GM12801 (cell line): ENCODE data around the gene HLF.

ENCODE experiments used
- CTCF ChIP-seq: IDR thresholded peaks from one replicate; pipeline ENCODE4 v1.5.1; 2011; ENCODE audit warnings: control low read depth; ENCODE audit not compliant: insufficient read length; ENCODE audit errors: extremely low read depth

HLF gene

DNA sequence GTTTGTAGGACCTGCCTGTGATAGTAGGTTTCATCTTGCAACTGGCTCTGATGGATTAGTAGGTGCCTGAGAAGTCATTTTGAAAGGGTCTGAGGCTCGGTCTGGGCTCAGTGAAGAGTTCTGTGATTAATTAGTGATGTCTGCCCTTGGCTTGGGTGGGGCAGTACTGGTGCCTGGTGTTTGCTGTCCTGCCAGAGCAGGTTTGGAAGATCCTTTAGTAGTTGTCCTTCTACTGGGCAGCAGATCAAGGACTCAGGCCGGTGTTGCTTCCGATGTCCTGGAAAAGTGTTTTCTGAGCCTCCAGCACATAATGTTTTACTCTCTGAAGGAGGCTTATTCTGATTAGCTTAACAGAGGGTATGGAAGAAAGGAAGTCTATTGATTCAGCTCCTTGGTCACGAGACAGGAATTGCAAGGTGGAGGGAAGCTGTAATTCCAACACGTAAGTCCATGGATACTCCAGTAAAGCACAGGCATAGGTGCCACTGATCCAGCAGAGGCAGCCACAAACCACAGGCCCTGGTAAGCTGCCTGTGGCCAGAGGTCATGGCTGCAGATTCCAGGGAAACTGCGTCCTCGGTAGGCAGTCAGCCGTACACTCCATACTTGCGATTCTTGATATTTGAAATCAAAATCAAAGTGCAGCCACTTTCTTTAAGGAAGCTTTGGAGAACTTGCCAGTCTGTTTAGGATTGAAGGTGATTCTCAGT is 18.7 kb downstream of the HLF start:
- no peak for TF ChIP-seq CTCF

DNA sequence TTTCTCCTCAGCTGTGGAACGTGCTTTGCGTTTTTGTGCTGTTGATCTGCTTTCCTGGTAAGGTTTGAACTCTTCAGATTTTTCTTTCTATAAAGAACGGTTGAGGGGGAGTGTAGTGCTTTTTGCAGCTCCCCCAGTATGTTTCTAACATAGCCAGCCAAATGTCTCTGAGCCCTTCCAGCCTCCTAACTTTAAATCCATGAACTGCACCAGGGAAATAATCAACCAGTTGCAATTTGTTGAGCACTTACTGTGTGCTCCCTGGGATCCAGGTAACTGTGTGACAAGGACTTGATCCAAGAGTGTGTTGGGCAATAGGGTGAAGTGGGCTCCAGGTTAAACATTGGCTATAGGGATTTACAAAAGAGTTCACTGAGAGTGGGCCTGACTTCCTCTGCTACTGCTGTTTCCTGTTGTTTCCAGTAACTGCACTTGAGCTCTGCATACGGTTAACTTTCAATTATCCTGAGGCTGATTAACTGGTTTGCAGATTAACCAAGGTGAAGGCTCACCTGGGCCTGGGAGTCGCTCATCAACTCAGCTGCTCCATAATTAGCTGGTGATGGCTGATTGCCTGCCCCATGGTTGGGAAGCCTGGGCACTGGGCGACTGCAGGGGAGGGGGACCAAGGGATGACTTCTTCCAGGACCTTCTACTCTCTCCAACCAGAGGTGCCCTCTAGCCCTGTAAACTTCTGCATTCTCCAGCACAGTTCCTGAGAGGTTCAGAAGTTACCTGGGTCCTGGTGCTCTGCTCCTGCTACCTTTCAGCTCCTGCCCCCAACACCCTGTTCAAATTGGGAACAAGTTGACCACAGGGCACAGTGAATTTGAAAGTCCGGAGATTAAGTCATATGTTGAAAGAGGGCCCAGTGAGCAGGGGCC is 19.5 kb downstream of the HLF start:
- TF ChIP-seq CTCF, result no peak

- TF ChIP-seq CTCF, result no peak
These were observed 20.2 kb downstream of the HLF start for GRCh38 chr17:55284944-55285339.

- TF ChIP-seq CTCF, result no peak
These were observed 20.9 kb downstream of the HLF start for GRCh38 chr17:55285340-55286301.

GRCh38 chr17:55286681-55287589 is 22.2 kb downstream of the HLF start:
- no peak for TF ChIP-seq CTCF

DNA sequence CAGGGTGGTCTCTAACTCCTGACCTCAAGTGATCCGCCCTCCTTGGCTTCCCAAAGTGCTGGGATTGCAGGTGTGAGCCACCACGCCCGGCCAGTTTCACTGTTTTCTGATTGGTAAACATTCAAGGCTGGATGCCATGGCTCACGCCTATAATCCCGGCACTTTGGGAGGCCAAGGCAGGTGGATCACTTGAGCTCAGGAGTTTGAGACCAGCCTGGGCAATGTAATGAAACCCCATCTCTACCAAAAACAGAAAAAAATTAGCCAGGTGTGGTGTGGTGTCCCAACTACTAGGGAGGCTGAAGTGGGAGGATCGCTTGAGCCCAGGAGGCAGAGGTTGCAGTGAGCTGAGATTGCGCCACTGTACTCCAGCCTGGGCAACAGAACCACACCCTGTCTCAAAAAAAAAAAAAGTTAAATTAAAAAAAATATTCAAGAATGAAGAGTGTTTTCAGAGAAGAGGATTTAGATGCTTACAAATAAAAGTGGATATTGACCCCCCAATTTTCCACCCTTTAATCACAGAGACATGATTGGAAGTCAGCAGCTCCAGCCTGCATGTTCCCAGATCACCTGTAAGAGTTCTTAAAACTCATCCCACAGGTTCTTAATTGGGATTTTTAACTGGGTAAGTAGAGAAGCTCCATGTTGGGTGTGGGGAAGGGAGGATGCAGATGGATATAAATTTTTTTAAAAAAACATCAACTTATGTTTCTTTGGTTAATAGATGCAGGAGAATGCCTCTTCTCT is 23.8 kb downstream of the HLF start:
- TF ChIP-seq CTCF, result no peak
